AG04449 (cell line): Measurements from ENCODE around the gene MATN1.

Experiments used
- CTCF ChIA-PET: fragments of 350-600 bp; formaldehyde crosslinking; extraction: SDS; loops from one replicate; lab custom pipeline; 2021; ENCODE audit warnings: antibody characterized with exemption; lab: Yijun Ruan, JAX
- POLR2A ChIA-PET: fragments of 400-600, 350-600 bp; formaldehyde crosslinking; extraction: SDS; loops from one replicate; lab custom pipeline; 2020; ENCODE audit warnings: antibody characterized with exemption, inconsistent platforms; lab: Yijun Ruan, JAX
- DNase-seq: peaks from one replicate; pipeline ENCODE4 v3.0.0-alpha.2; 2010; ENCODE audit warnings: low read depth, low spot score
- H3K4me3 ChIP-seq: 2 replicates; pipeline ENCODE4 v1.5.1; 2011; ENCODE audit warnings: low read depth, mild to moderate bottlenecking, control low read depth, low read length
- TF ChIP-seq, protein P1 (sequence below): IDR thresholded peaks from one replicate; pipeline ENCODE4 v1.5.1; 2011; ENCODE audit warnings: mild to moderate bottlenecking, moderate library complexity, low read length, control low read depth, inconsistent platforms; ENCODE audit not compliant: insufficient read depth; ENCODE audit errors: missing control alignments

MATN1 gene

DNA sequence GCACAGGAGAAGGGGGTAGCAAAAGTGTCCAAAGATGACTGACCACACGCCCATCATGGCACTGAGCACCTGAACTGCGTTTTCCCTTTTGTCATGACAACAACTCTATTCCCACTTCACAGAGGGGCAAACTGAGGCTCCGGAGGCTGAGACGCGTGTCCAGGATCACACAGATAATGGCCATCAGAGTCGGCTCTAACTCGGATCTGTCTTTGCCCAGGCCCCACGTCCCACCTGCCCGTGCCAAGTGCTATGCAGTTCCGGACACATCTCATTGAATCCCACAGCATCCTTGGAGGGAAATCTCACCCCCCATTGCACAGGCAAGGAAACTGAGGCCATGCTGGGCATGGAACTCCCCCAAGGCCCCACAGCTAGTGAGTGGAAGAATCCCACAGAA lies 62.1 kb downstream of the MATN1 start:
- CTCF ChIA-PET, result no interaction called here
- POLR2A ChIA-PET, result no interaction called here
- DNase-seq, result no peak
- TF ChIP-seq, protein P1, sequence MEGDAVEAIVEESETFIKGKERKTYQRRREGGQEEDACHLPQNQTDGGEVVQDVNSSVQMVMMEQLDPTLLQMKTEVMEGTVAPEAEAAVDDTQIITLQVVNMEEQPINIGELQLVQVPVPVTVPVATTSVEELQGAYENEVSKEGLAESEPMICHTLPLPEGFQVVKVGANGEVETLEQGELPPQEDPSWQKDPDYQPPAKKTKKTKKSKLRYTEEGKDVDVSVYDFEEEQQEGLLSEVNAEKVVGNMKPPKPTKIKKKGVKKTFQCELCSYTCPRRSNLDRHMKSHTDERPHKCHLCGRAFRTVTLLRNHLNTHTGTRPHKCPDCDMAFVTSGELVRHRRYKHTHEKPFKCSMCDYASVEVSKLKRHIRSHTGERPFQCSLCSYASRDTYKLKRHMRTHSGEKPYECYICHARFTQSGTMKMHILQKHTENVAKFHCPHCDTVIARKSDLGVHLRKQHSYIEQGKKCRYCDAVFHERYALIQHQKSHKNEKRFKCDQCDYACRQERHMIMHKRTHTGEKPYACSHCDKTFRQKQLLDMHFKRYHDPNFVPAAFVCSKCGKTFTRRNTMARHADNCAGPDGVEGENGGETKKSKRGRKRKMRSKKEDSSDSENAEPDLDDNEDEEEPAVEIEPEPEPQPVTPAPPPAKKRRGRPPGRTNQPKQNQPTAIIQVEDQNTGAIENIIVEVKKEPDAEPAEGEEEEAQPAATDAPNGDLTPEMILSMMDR, result no peak
- no peak overlapping the region for H3K4me3 ChIP-seq
